H9 (cell line): ENCODE measurements around the gene CRYM. TPM values are rescaled to one million over a fixed set of nuclear protein-coding genes. Genes with fewer than 3 reads are reported as not detected.

Source experiments
- DNase-seq: peaks from one replicate; pipeline ENCODE4 v3.0.0-alpha.2; 2017
- H2AFZ ChIP-seq: one replicate; pipeline ENCODE4 v1.6.1; 2013; ENCODE audit warnings: mild to moderate bottlenecking, low read length, control low read depth, moderate library complexity
- H2AK5ac ChIP-seq: 2 replicates; pipeline ENCODE4 v1.6.1; 2013; ENCODE audit warnings: low read length, control low read depth, mixed read lengths; ENCODE audit not compliant: insufficient read length
- H2BK120ac ChIP-seq: one replicate; pipeline ENCODE4 v1.6.1; 2013; ENCODE audit warnings: low read depth, mild to moderate bottlenecking, low read length, control low read depth, inconsistent platforms; ENCODE audit not compliant: poor library complexity, severe bottlenecking
- H2BK12ac ChIP-seq: 2 replicates; pipeline ENCODE4 v1.6.1; 2013; ENCODE audit warnings: low read length, control low read depth, mixed read lengths, low read depth; ENCODE audit not compliant: insufficient read length
- H2BK15ac ChIP-seq: 2 replicates; pipeline ENCODE4 v1.6.1; 2013; ENCODE audit warnings: low read depth, low read length, control low read depth
- H2BK20ac ChIP-seq: one replicate; pipeline ENCODE4 v1.6.1; 2013; ENCODE audit warnings: low read depth, mild to moderate bottlenecking, low read length, control low read depth, inconsistent platforms; ENCODE audit not compliant: poor library complexity, severe bottlenecking
- H2BK5ac ChIP-seq: 2 replicates; pipeline ENCODE4 v1.6.1; 2013; ENCODE audit warnings: low read length, control low read depth, mixed read lengths; ENCODE audit not compliant: insufficient read length
- H3K14ac ChIP-seq: 2 replicates; pipeline ENCODE4 v1.6.1; 2013; ENCODE audit warnings: low read length, control low read depth; ENCODE audit not compliant: insufficient read depth
- H3K18ac ChIP-seq: 2 replicates; pipeline ENCODE4 v1.6.1; 2013; ENCODE audit warnings: low read depth, mild to moderate bottlenecking, mixed read lengths, low read length, control low read depth; ENCODE audit not compliant: insufficient read length
- H3K23ac ChIP-seq: 2 replicates; pipeline ENCODE4 v1.6.1; 2013; ENCODE audit warnings: low read length, control low read depth, mixed read lengths, low read depth; ENCODE audit not compliant: insufficient read length
- H3K23me2 ChIP-seq: 2 replicates; pipeline ENCODE4 v1.6.1; 2013; ENCODE audit warnings: low read depth, mild to moderate bottlenecking, mixed read lengths, low read length, control low read depth; ENCODE audit not compliant: insufficient read length, poor library complexity, severe bottlenecking
- H3K27ac ChIP-seq: 2 replicates; pipeline ENCODE4 v1.5.1; 2013; ENCODE audit warnings: low read length, control low read depth, mixed read lengths, low read depth; ENCODE audit not compliant: insufficient read length
- H3K27me3 ChIP-seq: 2 replicates; pipeline ENCODE4 v1.6.1; 2013; ENCODE audit warnings: low read length, control low read depth, inconsistent platforms; ENCODE audit not compliant: insufficient read depth
- H3K4ac ChIP-seq: 2 replicates; pipeline ENCODE4 v1.6.1; 2013; ENCODE audit warnings: low read depth, mild to moderate bottlenecking, control low read depth, inconsistent platforms, low read length, moderate library complexity
- H3K4me1 ChIP-seq: 2 replicates; pipeline ENCODE4 v1.6.1; 2013; ENCODE audit warnings: low read length, control low read depth, inconsistent platforms; ENCODE audit not compliant: insufficient read depth
- H3K4me2 ChIP-seq: 2 replicates; pipeline ENCODE4 v1.6.1; 2013; ENCODE audit warnings: low read length, control low read depth, mixed read lengths; ENCODE audit not compliant: insufficient read length, insufficient read depth
- H3K56ac ChIP-seq: 2 replicates; pipeline ENCODE4 v1.6.1; 2013; ENCODE audit warnings: low read depth, mild to moderate bottlenecking, mixed read lengths, low read length, control low read depth; ENCODE audit not compliant: insufficient read length
- H3K79me1 ChIP-seq: 2 replicates; pipeline ENCODE4 v1.6.1; 2013; ENCODE audit warnings: low read depth, mild to moderate bottlenecking, moderate library complexity, low read length, control low read depth, inconsistent platforms; ENCODE audit not compliant: insufficient read depth, poor library complexity, severe bottlenecking
- H3K79me2 ChIP-seq: 2 replicates; pipeline ENCODE4 v1.6.1; 2013; ENCODE audit warnings: low read length, control low read depth, inconsistent platforms; ENCODE audit not compliant: insufficient read depth
- H3K9ac ChIP-seq: 2 replicates; pipeline ENCODE4 v1.6.1; 2013; ENCODE audit warnings: low read length, control low read depth, mixed read lengths; ENCODE audit not compliant: insufficient read length; ENCODE audit errors: extremely low read depth
- H3K9me3 ChIP-seq: one replicate; pipeline ENCODE4 v1.6.1; 2013; ENCODE audit warnings: low read depth, low read length, inconsistent platforms; ENCODE audit not compliant: control insufficient read depth
- H3T11ph ChIP-seq: one replicate; pipeline ENCODE4 v1.6.1; 2013; ENCODE audit warnings: mild to moderate bottlenecking, low read length, control low read depth, inconsistent platforms
- H4K20me1 ChIP-seq: one replicate; pipeline ENCODE4 v1.6.1; 2013; ENCODE audit not compliant: control insufficient read depth, insufficient read length, insufficient read depth
- H4K5ac ChIP-seq: 2 replicates; pipeline ENCODE4 v1.6.1; 2013; ENCODE audit warnings: low read depth, mild to moderate bottlenecking, mixed read lengths, low read length, control low read depth; ENCODE audit not compliant: insufficient read length
- H4K8ac ChIP-seq: replicated peaks from 2 replicates; pipeline ENCODE4 v1.6.1; 2013; ENCODE audit warnings: low read length, control low read depth, mixed read lengths, low read depth; ENCODE audit not compliant: insufficient read length
- H4K91ac ChIP-seq: 2 replicates; pipeline ENCODE4 v1.6.1; 2013; ENCODE audit warnings: low read depth, mild to moderate bottlenecking, moderate library complexity, mixed read lengths, low read length, control low read depth; ENCODE audit not compliant: insufficient read length
- H3K27ac Mint-ChIP-seq, 3 experiments: 2 replicates in 2 of 3; 3 replicates in 1 of 3; pipeline ENCODE4 v1.8.0; 2020 to 2021; ENCODE audit warnings: mixed read lengths in 3 of 3, mild to moderate bottlenecking in 1 of 3, moderate library complexity in 1 of 3
- H3K27me3 Mint-ChIP-seq: 2 replicates; pipeline ENCODE4 v1.8.0; 2021; ENCODE audit warnings: low read depth, mild to moderate bottlenecking, moderate library complexity, mixed read lengths
- H3K36me3 Mint-ChIP-seq, 3 experiments: 2 replicates in 2 of 3; 3 replicates in 1 of 3; pipeline ENCODE4 v1.8.0; 2020 to 2021; ENCODE audit warnings: low read depth in 3 of 3, mixed read lengths in 3 of 3; ENCODE audit not compliant: insufficient read depth in 1 of 3
- H3K4me1 Mint-ChIP-seq, 2 experiments: 2 replicates each; pipeline ENCODE4 v1.8.0; 2020; ENCODE audit warnings: mixed read lengths in 2 of 2
- H3K4me3 Mint-ChIP-seq, 2 experiments: 2 replicates in 1 of 2; 3 replicates in 1 of 2; pipeline ENCODE4 v1.8.0; 2020 to 2021; ENCODE audit warnings: mild to moderate bottlenecking in 2 of 2, mixed read lengths in 2 of 2, moderate library complexity in 1 of 2
- H3K9me3 Mint-ChIP-seq, 2 experiments: 2 replicates in 1 of 2; 3 replicates in 1 of 2; pipeline ENCODE4 v1.8.0; 2020; ENCODE audit warnings: mild to moderate bottlenecking in 2 of 2, mixed read lengths in 2 of 2, moderate library complexity in 1 of 2
- WGBS: extraction: QIAGEN DNeasy Blood & Tissue Kit; methylation state at CpG from one replicate; pipeline ENCODE4 v1.1.7; 2013; ENCODE audit warnings: missing lambda C conversion rate, low lambda C conversion rate, mixed read lengths; ENCODE audit not compliant: insufficient read length; ENCODE audit errors: extremely low coverage; 5-methylcytosine and 5-hydroxymethylcytosine counted together
- total RNA-seq: library from RNA; stranded (reverse); gene quantifications from 2 replicates; pipeline ENCODE4 v1.2.1, GENCODE V29; 2021
- TF ChIP-seq, protein P1 (sequence below): fragments of 200-600 bp; sonication (generic); conservative IDR thresholded peaks from 3 replicates; pipeline ENCODE4 v1.8.0; 2021; ENCODE audit warnings: antibody characterized with exemption, mild to moderate bottlenecking

CRYM gene
- total RNA-seq, 1 experiment from 2014 or later, result 17.8 TPM

DNA sequence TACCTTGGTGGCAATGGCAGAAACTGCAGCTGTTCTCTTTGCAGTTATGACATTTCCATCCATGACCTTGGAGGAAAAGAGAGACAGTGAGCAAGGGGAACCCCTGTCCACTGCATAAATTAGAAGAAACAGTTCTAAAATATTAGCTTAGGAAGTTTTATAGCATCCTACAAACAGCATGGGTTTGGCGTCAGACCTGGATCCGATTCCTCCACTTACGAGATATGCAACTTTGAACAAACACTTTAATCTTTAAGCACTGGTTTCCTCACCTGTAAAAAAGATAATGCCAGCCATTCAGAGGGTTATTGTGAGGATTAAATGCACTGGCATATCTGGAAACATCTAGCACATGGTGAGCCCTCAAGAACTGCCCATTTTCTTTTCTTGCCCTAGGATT lies 2.6 kb downstream of the CRYM start:
- H2BK20ac ChIP-seq, result no peak overlapping the region
- H3K23me2 ChIP-seq, result peaks cover 5% of the 10 kb centered on the region
- no peak overlapping the region for H3K56ac ChIP-seq
- no peak overlapping the region for H3K9ac ChIP-seq
- H2AK5ac ChIP-seq, result no peak overlapping the region
- H3K4me3 Mint-ChIP-seq, result no peak overlapping the region
- H3K27ac ChIP-seq, result no peak overlapping the region
- H3T11ph ChIP-seq, result no peak overlapping the region
- H3K14ac ChIP-seq, result no peak overlapping the region
- no peak overlapping the region for H2BK12ac ChIP-seq
- no peak overlapping the region for H4K5ac ChIP-seq
- H3K36me3 Mint-ChIP-seq, result 0 out of 7 replicates have a peak, but pooled peaks cover 0 to 6% (median 0%) of the 10 kb centered on the region in 3 experiments
- H3K4ac ChIP-seq, result no peak overlapping the region
- H3K27me3 ChIP-seq, result no peaks in the 10 kb centered on the region
- no peaks in the 10 kb centered on the region for H3K79me1 ChIP-seq
- H3K9me3 ChIP-seq, result no peaks in the 10 kb centered on the region
- H3K27me3 Mint-ChIP-seq, result peaks cover 45% of the 10 kb centered on the region
- no peak overlapping the region for H3K18ac ChIP-seq
- no peak overlapping the region for H3K27ac Mint-ChIP-seq
- no peak overlapping the region for H2BK5ac ChIP-seq
- H4K20me1 ChIP-seq, result no peaks in the 10 kb centered on the region
- TF ChIP-seq, protein P1, sequence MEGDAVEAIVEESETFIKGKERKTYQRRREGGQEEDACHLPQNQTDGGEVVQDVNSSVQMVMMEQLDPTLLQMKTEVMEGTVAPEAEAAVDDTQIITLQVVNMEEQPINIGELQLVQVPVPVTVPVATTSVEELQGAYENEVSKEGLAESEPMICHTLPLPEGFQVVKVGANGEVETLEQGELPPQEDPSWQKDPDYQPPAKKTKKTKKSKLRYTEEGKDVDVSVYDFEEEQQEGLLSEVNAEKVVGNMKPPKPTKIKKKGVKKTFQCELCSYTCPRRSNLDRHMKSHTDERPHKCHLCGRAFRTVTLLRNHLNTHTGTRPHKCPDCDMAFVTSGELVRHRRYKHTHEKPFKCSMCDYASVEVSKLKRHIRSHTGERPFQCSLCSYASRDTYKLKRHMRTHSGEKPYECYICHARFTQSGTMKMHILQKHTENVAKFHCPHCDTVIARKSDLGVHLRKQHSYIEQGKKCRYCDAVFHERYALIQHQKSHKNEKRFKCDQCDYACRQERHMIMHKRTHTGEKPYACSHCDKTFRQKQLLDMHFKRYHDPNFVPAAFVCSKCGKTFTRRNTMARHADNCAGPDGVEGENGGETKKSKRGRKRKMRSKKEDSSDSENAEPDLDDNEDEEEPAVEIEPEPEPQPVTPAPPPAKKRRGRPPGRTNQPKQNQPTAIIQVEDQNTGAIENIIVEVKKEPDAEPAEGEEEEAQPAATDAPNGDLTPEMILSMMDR, result no peak
- H3K4me1 ChIP-seq, result peaks cover 6% of the 10 kb centered on the region
- no peak overlapping the region for H4K8ac ChIP-seq
- H2BK15ac ChIP-seq, result no peak overlapping the region
- no CpG with 5 or more reads among the region's 3 CpGs for WGBS
- H3K4me1 Mint-ChIP-seq, result peaks cover 30 to 37% of the 10 kb centered on the region in 2 experiments
- H4K91ac ChIP-seq, result no peak overlapping the region
- H2AFZ ChIP-seq, result no peak overlapping the region
- no peak for DNase-seq
- no peaks in the 10 kb centered on the region for H3K9me3 Mint-ChIP-seq
- no peak overlapping the region for H3K23ac ChIP-seq
- H3K79me2 ChIP-seq, result no peaks in the 10 kb centered on the region
- no peak overlapping the region for H3K4me2 ChIP-seq
- no peak overlapping the region for H2BK120ac ChIP-seq
